Esophagus squamous epithelium (tissue), 4 donors: ENCODE results near the gene MACC1.

Source experiments
- CTCF ChIP-seq, 6 experiments: fragments of 450-650 bp in 4 of 6; fragments of 200-600 bp in 2 of 6; sonication (generic) in 2 of 6; IDR thresholded peaks; one replicate each; pipeline ENCODE4 v1.5.1; 2016 to 2019; ENCODE audit warnings: antibody characterized with exemption in 6 of 6, mild to moderate bottlenecking in 4 of 6, moderate library complexity in 4 of 6
- POLR2A ChIP-seq, 4 donors: fragments of 450-650 bp; IDR thresholded peaks; one replicate each; pipeline ENCODE4 v1.6.1; 2017; ENCODE audit warnings: antibody characterized with exemption in 4 of 4, mild to moderate bottlenecking in 4 of 4, moderate library complexity in 3 of 4

GRCh38 chr7:20128001-20128400 lies 89.2 kb downstream of the MACC1 start:
- TF ChIP-seq CTCF (IDR thresholded peaks at IDR 0.05) = no peak
- TF ChIP-seq POLR2A (IDR thresholded peaks at IDR 0.05) = no peak
